GM21529 (cell line): ENCODE results near the gene CES2.
A peak's percentile ranks its signal among the peaks of the same experiment; 100 is the strongest.
"Not testable (repeated sequence)": the region's sequence is repeated elsewhere in the genome, so short reads cannot be mapped to it uniquely, and the experiment has no call there.

ENCODE experiments used
- ATAC-seq: cut with Tn5 transposase; IDR thresholded peaks from one replicate; pipeline ENCODE4 v1.9.1; 2021; ENCODE audit not compliant: unreplicated experiment

The CES2 gene

GRCh38 chr16:66976746-66977145 lies 41.4 kb downstream of the CES2 start:
- ATAC-seq = no peak

GRCh38 chr16:66977341-66978113 lies 42.2 kb downstream of the CES2 start:
- ATAC-seq = peak; percentile 87

DNA sequence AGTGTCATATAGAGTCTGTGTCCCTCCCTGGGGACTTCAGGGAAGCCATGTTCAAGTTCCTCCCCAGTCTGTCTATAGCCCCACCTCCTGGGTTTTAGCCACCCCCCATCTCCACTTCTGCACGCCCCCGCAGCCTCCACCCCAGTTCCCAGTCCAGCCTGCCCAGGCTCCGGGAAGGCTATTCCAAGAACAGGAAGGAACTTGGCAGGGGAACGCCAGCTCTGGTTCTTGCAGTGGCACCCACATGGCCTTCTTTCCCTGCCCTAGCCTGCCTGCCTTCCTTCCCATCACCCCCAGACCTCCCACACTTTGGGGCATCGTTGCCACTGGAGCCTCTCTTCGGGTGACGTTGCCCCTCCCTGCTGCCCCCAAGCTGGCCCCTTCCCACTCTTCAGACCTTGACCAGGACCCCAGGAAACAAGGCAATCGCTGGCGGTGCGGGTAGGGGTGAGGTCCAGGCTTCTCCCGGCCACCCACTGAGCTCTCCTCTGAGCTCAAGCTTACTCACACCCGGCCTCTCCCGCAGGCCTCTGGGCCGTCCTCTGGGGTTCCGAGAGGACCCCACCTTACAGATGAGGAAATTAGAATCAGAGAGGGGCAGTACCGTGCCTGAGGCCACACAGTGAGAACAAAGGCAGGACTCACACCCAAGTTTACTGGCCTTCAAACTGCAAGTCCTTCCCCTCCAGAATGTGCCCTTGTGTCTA lies 43.8 kb downstream of the CES2 start:
- ATAC-seq = no peak

GRCh38 chr16:66983033-66983432 lies 47.7 kb downstream of the CES2 start:
- ATAC-seq = no peak

- ATAC-seq = no peak
Measured at GRCh38 chr16:66984892-66985311, 49.6 kb downstream of the CES2 start.

DNA sequence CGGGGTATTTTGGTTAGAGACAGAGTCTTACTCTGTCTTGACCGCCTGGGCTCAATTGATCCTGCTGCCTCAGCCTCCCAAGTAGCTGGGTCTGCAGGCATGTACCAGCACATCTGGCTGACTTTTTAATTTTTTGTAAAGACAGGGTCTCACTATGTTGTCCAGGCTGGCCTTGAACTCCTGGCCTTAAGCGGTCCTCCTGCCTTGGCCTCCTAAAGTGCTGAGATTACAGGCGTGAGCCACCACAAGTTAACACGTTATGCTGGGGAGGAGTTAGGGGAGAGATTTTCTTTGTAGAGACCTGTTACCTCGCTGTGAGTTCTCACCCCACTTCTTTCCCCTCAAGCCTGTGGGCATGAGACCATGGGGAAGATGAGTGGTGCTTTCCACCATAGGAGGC lies 51.2 kb downstream of the CES2 start:
- no peak for ATAC-seq

GRCh38 chr16:66988197-66988788 lies 53.0 kb downstream of the CES2 start, which contains the start of gene CES4A:
CES4A (plus strand) TSS chr16:66988589; CDS start chr16:66988773, 184 bp downstream.
- no peak for ATAC-seq

DNA sequence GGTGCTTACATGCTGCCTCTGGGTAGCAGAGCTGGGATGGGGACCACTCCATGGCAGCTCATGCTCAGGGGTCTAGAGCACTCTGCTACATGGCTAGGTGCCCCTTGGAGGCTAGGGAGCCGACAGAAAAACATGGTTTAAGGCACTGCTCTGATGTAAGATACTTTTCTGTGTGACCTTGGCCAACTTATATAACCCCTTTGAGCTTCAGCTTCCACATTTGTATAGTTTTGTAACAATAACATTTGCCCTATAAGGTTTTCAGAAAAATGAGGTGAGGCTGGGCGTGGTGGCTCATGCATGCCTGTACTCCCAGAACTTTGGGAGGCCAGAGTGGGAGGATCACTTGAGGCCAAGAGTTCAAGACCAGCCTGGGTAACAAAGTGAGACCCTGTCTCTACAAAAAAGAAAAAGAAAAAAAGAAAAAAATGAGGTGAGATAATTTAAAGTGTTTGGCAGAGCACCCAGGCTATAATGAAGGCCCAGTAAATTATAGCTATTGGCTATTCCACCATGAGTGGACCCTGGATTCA lies 56.3 kb downstream of the CES2 start:
- no peak for ATAC-seq

- not testable (repeated sequence) for ATAC-seq
Measured at GRCh38 chr16:66993558-66993957, 58.2 kb downstream of the CES2 start.
